HEK293T (cell line): Measurements from ENCODE around the gene BPHL.

Experiments
- ARNT ChIP-seq: fragments of 450-650 bp; IDR thresholded peaks from 2 replicates; pipeline ENCODE4 v1.6.1; 2017; ENCODE audit warnings: mild to moderate bottlenecking
- BHLHE40 ChIP-seq: fragments of 450-650 bp; IDR thresholded peaks from 2 replicates; pipeline ENCODE4 v1.6.1; 2016; ENCODE audit warnings: mild to moderate bottlenecking, moderate library complexity, borderline replicate concordance
- CTBP1 ChIP-seq: fragments of 450-650 bp; IDR thresholded peaks from 2 replicates; pipeline ENCODE4 v1.6.1; 2016; ENCODE audit warnings: borderline replicate concordance
- ELF4 ChIP-seq: fragments of 450-650 bp; IDR thresholded peaks from 2 replicates; pipeline ENCODE4 v1.6.1; 2017; ENCODE audit warnings: antibody characterized with exemption
- FOXA1 ChIP-seq: fragments of 450-650 bp; IDR thresholded peaks from 2 replicates; pipeline ENCODE4 v1.6.1; 2016; ENCODE audit warnings: mild to moderate bottlenecking
- FOXM1 ChIP-seq: fragments of 450-650 bp; IDR thresholded peaks from 2 replicates; pipeline ENCODE4 v1.6.1; 2017; ENCODE audit warnings: mild to moderate bottlenecking, borderline replicate concordance
- L3MBTL2 ChIP-seq: fragments of 450-650 bp; conservative IDR thresholded peaks from 2 replicates; pipeline ENCODE4 v1.6.1; 2016; ENCODE audit warnings: mild to moderate bottlenecking
- NFRKB ChIP-seq: fragments of 450-650 bp; IDR thresholded peaks from 2 replicates; pipeline ENCODE4 v1.6.1; 2016; ENCODE audit warnings: mild to moderate bottlenecking, moderate library complexity
- SP1 ChIP-seq: fragments of 450-650 bp; IDR thresholded peaks from 2 replicates; pipeline ENCODE4 v1.6.1; 2017
- SUZ12 ChIP-seq: fragments of 450-650 bp; IDR thresholded peaks from 2 replicates; pipeline ENCODE4 v1.6.1; 2016; ENCODE audit warnings: mild to moderate bottlenecking
- TARDBP ChIP-seq: fragments of 450-650 bp; IDR thresholded peaks from 2 replicates; pipeline ENCODE4 v1.6.1; 2016
- ZNF384 ChIP-seq: fragments of 450-650 bp; IDR thresholded peaks from 2 replicates; pipeline ENCODE4 v1.6.1; 2016
- TF ChIP-seq, protein P1 (sequence below): fragments of 450-650 bp; IDR thresholded peaks from 2 replicates; pipeline ENCODE4 v1.6.1; 2016

DNA sequence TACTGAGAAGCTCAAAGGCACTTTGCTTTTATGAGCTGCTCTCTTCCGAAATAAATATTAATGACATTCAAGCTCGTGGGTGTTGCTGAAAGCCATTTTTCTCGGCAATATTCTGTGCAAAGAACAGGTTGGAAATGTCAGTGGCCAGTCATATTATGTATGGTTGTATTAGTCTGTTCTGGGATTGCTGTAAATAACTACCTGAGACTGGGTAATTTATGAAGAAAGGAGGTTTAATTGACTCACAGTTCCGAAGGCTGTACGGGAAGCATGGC, 76.8 kb downstream of the BPHL start:
- TF ChIP-seq, protein P1, sequence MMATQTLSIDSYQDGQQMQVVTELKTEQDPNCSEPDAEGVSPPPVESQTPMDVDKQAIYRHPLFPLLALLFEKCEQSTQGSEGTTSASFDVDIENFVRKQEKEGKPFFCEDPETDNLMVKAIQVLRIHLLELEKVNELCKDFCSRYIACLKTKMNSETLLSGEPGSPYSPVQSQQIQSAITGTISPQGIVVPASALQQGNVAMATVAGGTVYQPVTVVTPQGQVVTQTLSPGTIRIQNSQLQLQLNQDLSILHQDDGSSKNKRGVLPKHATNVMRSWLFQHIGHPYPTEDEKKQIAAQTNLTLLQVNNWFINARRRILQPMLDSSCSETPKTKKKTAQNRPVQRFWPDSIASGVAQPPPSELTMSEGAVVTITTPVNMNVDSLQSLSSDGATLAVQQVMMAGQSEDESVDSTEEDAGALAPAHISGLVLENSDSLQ: no peak
- TF ChIP-seq TARDBP (no peak), ELF4 (no peak), CTBP1 (no peak), FOXM1 (no peak), ZNF384 (no peak), SUZ12 (no peak), L3MBTL2 (no peak), FOXA1 (no peak), SP1 (no peak), BHLHE40 (no peak), NFRKB (no peak), ARNT (no peak)
